Lower leg skin (tissue), 3 donors: ENCODE data around the gene RPGR.

ENCODE experiments used
- POLR2A ChIP-seq, 2 donors: fragments of 450-650 bp; IDR thresholded peaks; one replicate each; pipeline ENCODE4 v1.6.1; 2016 to 2017; ENCODE audit warnings: antibody characterized with exemption in 2 of 2, mild to moderate bottlenecking in 1 of 2, moderate library complexity in 1 of 2
- TF ChIP-seq, protein P1 (sequence below), 3 donors: fragments of 450-650 bp; IDR thresholded peaks; one replicate each; pipeline ENCODE4 v1.5.1; 2016; ENCODE audit warnings: antibody characterized with exemption in 3 of 3, mild to moderate bottlenecking in 3 of 3, moderate library complexity in 2 of 3

DNA sequence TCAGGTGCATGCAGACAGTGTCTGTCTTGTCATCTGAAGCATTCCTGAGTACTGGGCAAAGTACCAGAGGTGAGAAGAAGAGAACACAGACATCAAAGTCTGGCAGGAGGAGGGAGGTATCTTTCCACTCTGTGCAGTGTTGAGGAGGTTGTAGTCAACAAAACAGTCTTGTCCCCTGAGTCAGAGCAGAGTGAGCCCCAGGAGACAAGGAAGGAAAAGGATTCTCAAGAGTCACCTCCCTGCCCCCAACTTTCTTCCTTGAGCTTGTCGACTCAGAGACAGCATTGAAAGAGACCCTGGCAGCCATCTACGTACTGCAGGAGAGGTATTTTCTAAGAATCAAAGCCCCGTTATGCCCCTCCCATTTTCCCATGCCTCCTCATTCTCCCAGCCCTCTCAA, 102.2 kb downstream of the RPGR start:
- TF ChIP-seq, protein P1, sequence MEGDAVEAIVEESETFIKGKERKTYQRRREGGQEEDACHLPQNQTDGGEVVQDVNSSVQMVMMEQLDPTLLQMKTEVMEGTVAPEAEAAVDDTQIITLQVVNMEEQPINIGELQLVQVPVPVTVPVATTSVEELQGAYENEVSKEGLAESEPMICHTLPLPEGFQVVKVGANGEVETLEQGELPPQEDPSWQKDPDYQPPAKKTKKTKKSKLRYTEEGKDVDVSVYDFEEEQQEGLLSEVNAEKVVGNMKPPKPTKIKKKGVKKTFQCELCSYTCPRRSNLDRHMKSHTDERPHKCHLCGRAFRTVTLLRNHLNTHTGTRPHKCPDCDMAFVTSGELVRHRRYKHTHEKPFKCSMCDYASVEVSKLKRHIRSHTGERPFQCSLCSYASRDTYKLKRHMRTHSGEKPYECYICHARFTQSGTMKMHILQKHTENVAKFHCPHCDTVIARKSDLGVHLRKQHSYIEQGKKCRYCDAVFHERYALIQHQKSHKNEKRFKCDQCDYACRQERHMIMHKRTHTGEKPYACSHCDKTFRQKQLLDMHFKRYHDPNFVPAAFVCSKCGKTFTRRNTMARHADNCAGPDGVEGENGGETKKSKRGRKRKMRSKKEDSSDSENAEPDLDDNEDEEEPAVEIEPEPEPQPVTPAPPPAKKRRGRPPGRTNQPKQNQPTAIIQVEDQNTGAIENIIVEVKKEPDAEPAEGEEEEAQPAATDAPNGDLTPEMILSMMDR (IDR thresholded peaks at IDR 0.05): no peak
- no peak for TF ChIP-seq POLR2A (IDR thresholded peaks at IDR 0.05)
